ENCODE results near the gene ANLN.
"Not testable (repeated sequence)": the region's sequence is repeated elsewhere in the genome, so short reads cannot be mapped to it uniquely, and the experiment has no call there.

DNA sequence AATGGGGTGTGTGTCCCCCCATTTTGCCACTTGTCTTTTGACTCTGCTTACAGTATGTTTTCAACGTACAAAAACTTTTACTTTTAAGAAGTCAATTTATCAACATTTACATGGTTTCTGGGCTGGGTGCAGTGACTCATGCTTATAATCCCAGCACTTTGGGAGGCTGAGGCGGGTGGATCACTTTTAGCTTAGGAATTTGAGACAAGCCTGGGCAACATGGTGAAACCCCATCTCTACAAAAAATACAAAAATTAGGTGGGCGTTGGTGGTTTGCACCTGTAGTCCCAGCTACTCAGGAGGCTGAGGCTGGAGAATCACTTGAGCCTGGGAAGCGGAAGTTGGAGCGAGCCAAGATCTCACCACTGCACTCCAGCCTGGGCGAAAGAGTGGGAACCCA, 107.5 kb downstream of the ANLN start:
- TF ChIP-seq, protein P1, sequence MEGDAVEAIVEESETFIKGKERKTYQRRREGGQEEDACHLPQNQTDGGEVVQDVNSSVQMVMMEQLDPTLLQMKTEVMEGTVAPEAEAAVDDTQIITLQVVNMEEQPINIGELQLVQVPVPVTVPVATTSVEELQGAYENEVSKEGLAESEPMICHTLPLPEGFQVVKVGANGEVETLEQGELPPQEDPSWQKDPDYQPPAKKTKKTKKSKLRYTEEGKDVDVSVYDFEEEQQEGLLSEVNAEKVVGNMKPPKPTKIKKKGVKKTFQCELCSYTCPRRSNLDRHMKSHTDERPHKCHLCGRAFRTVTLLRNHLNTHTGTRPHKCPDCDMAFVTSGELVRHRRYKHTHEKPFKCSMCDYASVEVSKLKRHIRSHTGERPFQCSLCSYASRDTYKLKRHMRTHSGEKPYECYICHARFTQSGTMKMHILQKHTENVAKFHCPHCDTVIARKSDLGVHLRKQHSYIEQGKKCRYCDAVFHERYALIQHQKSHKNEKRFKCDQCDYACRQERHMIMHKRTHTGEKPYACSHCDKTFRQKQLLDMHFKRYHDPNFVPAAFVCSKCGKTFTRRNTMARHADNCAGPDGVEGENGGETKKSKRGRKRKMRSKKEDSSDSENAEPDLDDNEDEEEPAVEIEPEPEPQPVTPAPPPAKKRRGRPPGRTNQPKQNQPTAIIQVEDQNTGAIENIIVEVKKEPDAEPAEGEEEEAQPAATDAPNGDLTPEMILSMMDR (IDR thresholded peaks at IDR 0.05), result not testable (repeated sequence)
- TF ChIP-seq EP300, POLR2A (IDR thresholded peaks at IDR 0.05): not testable (repeated sequence)
